ENCODE measurements around the gene TMEM163. TPM values are rescaled to one million over a fixed set of nuclear protein-coding genes. Genes with fewer than 3 reads are reported as not detected.

Gene TMEM163
- total and polyA plus RNA-seq, 2 experiments from 2014 or later = 1.1 TPM

GRCh38 chr2:134714228-134714627, 4.6 kb downstream of the TMEM163 start:
- no peak overlapping the region for H3K27ac ChIP-seq
- H3K4me2 ChIP-seq = no peak overlapping the region
- H3K79me2 ChIP-seq = no peaks in the 10 kb centered on the region
- no peak overlapping the region for H2AFZ ChIP-seq
- H3K27me3 ChIP-seq = peaks cover 77% of the 10 kb centered on the region
- H3K9me2 ChIP-seq (replicated peaks; ENCODE audit: insufficient read depth) = no peaks in the 10 kb centered on the region
- H3K9me3 ChIP-seq (ENCODE audit: low read depth) = no peaks in the 10 kb centered on the region
- H3K36me3 ChIP-seq (replicated peaks; ENCODE audit: insufficient read depth, low read depth) = no peaks in the 10 kb centered on the region
- H3K4me1 ChIP-seq (ENCODE audit: insufficient read depth) = peaks cover 5% of the 10 kb centered on the region
- TF ChIP-seq EZH2phosphoT487 (IDR thresholded peaks at IDR 0.05; ENCODE audit: low read depth, severe bottlenecking, unreplicated experiment) (no peak), EZH2 (IDR thresholded peaks at IDR 0.05; ENCODE audit: borderline replicate concordance) (no peak), CTCF (IDR thresholded peaks at IDR 0.05; ENCODE audit: poor library complexity) (no peak)
- H4K20me1 ChIP-seq (ENCODE audit: insufficient read depth, poor library complexity, severe bottlenecking) = no peaks in the 10 kb centered on the region
- 98% methylated on average over 2 of the region's 2 CpGs for WGBS (ENCODE audit: low lambda C conversion rate, missing lambda C conversion rate)
- no peak overlapping the region for H3K4me3 ChIP-seq
- DNase-seq (ENCODE audit: low spot score) = no peak

- DNase-seq (ENCODE audit: low spot score) = no peak
- Histone ChIP-seq H3K36me3 (replicated peaks; ENCODE audit: insufficient read depth, low read depth) (no peaks in the 10 kb centered on the region), H4K20me1 (ENCODE audit: insufficient read depth, poor library complexity, severe bottlenecking) (no peaks in the 10 kb centered on the region), H3K27me3 (peaks cover 75% of the 10 kb centered on the region), H3K27ac (no peak overlapping the region), H3K4me1 (ENCODE audit: insufficient read depth) (peaks cover 5% of the 10 kb centered on the region), H3K9me3 (ENCODE audit: low read depth) (no peaks in the 10 kb centered on the region), H3K9me2 (replicated peaks; ENCODE audit: insufficient read depth) (no peaks in the 10 kb centered on the region), H3K4me3 (no peak overlapping the region), H2AFZ (no peak overlapping the region), H3K4me2 (no peak overlapping the region), H3K79me2 (no peaks in the 10 kb centered on the region)
- TF ChIP-seq EZH2 (IDR thresholded peaks at IDR 0.05; ENCODE audit: borderline replicate concordance) = no peak
- TF ChIP-seq EZH2phosphoT487 (IDR thresholded peaks at IDR 0.05; ENCODE audit: low read depth, severe bottlenecking, unreplicated experiment) = no peak
- no peak for TF ChIP-seq CTCF (IDR thresholded peaks at IDR 0.05; ENCODE audit: poor library complexity)
- WGBS (ENCODE audit: low lambda C conversion rate, missing lambda C conversion rate) = 94% methylated on average over 1 of the region's 1 CpG
These were observed 5.2 kb downstream of the TMEM163 start for GRCh38 chr2:134713606-134714005.

- peaks cover 73% of the 10 kb centered on the region for H3K27me3 ChIP-seq
- H3K27ac ChIP-seq = no peak overlapping the region
- H2AFZ ChIP-seq = no peak overlapping the region
- no peak overlapping the region for H3K4me2 ChIP-seq
- H3K4me3 ChIP-seq = no peak overlapping the region
- H3K9me3 ChIP-seq (ENCODE audit: low read depth) = no peaks in the 10 kb centered on the region
- H4K20me1 ChIP-seq (ENCODE audit: insufficient read depth, poor library complexity, severe bottlenecking) = no peaks in the 10 kb centered on the region
- peaks cover 5% of the 10 kb centered on the region for H3K4me1 ChIP-seq (ENCODE audit: insufficient read depth)
- DNase-seq (ENCODE audit: low spot score) = no peak
- no peaks in the 10 kb centered on the region for H3K79me2 ChIP-seq
- WGBS (ENCODE audit: low lambda C conversion rate, missing lambda C conversion rate) = 88% methylated on average over 11 of the region's 11 CpGs
- TF ChIP-seq EZH2phosphoT487 (IDR thresholded peaks at IDR 0.05; ENCODE audit: low read depth, severe bottlenecking, unreplicated experiment) (no peak), CTCF (IDR thresholded peaks at IDR 0.05; ENCODE audit: poor library complexity) (no peak), EZH2 (IDR thresholded peaks at IDR 0.05; ENCODE audit: borderline replicate concordance) (no peak)
- no peaks in the 10 kb centered on the region for H3K9me2 ChIP-seq (replicated peaks; ENCODE audit: insufficient read depth)
- no peaks in the 10 kb centered on the region for H3K36me3 ChIP-seq (replicated peaks; ENCODE audit: insufficient read depth, low read depth)
These were observed 5.6 kb downstream of the TMEM163 start for GRCh38 chr2:134713176-134713575.

- Histone ChIP-seq H3K27ac (no peak overlapping the region), H3K4me3 (no peak overlapping the region), H3K9me2 (replicated peaks; ENCODE audit: insufficient read depth) (no peaks in the 10 kb centered on the region), H3K36me3 (replicated peaks; ENCODE audit: insufficient read depth, low read depth) (no peaks in the 10 kb centered on the region), H3K27me3 (peaks cover 69% of the 10 kb centered on the region), H2AFZ (no peak overlapping the region), H3K79me2 (no peaks in the 10 kb centered on the region), H4K20me1 (ENCODE audit: insufficient read depth, poor library complexity, severe bottlenecking) (no peaks in the 10 kb centered on the region), H3K4me1 (ENCODE audit: insufficient read depth) (peaks cover 6% of the 10 kb centered on the region), H3K9me3 (ENCODE audit: low read depth) (no peaks in the 10 kb centered on the region), H3K4me2 (no peak overlapping the region)
- 87% methylated on average over 4 of the region's 4 CpGs for WGBS (ENCODE audit: low lambda C conversion rate, missing lambda C conversion rate)
- TF ChIP-seq EZH2 (IDR thresholded peaks at IDR 0.05; ENCODE audit: borderline replicate concordance) (no peak), EZH2phosphoT487 (IDR thresholded peaks at IDR 0.05; ENCODE audit: low read depth, severe bottlenecking, unreplicated experiment) (no peak), CTCF (IDR thresholded peaks at IDR 0.05; ENCODE audit: poor library complexity) (no peak)
- DNase-seq (ENCODE audit: low spot score) = no peak
These were observed 6.1 kb downstream of the TMEM163 start for GRCh38 chr2:134712736-134713135.

All from hepatocyte (in vitro differentiated cells).